Mesenteric fat pad (tissue), 1 donor: ENCODE measurements around the gene KAZN. TPM values are rescaled to one million over a fixed set of nuclear protein-coding genes. Genes with fewer than 3 reads are reported as not detected.

Experiments used
- DNase-seq: peaks from one replicate; pipeline ENCODE4 v3.0.0-alpha.2; 2020; ENCODE audit warnings: low spot score
- total RNA-seq: library from RNA; stranded (reverse); fragmentation: NEBNext Ultra II Directional; extraction: Animal tissue kit (Norgen Biotek cat#: 25700); gene quantifications from one replicate; pipeline ENCODE4 v1.2.1, GENCODE V29; 2021
- donor health status: DM: yes; HTN: yes; CAD: no.

Gene KAZN
- total RNA-seq, 1 donor from 2014 or later = 26.9 TPM

DNA sequence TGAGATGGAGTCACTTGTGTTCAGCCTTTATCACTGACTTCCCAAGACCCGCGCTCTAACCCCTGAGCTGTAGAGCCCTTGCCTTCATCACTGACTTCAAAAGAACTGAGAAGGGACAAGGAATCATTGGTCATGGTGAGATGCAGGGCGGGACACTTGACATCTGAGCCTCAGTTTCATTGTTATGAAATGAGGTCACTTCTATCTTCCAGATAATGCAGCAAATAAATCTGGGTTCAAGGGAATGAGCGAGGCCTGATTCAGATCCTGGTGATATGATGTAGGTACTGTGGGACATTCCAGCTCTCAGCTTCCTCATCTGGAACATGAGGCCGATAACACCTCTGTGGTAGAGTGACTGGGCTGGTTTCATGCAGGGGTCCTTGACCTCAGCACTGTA, 13.8 kb downstream of the KAZN start:
- no peak for DNase-seq

DNA sequence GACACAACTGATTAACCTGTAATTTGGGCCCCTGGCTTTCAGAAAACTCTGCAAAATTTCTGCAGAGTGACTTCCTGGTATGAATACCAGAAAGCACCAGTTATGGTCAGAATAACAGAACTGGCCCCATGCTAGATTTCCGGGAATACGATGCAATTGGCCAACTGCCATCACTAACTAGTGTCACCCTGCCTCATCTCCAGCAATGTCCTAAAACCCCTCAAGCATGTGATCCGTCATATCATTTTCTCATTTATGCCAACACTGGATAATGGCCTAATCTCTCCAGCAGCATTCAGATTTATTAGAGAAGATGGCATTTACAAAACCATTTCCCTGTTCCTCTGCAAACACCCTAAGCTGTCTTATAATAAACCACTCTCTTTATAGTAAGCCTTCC, 15.4 kb downstream of the KAZN start:
- DNase-seq = no peak

GRCh38 chr1:14614341-14614740, 15.9 kb downstream of the KAZN start:
- no peak for DNase-seq

GRCh38 chr1:14615549-14616218, 17.2 kb downstream of the KAZN start:
- no peak for DNase-seq

GRCh38 chr1:14616632-14617396, 18.3 kb downstream of the KAZN start:
- no peak for DNase-seq

DNA sequence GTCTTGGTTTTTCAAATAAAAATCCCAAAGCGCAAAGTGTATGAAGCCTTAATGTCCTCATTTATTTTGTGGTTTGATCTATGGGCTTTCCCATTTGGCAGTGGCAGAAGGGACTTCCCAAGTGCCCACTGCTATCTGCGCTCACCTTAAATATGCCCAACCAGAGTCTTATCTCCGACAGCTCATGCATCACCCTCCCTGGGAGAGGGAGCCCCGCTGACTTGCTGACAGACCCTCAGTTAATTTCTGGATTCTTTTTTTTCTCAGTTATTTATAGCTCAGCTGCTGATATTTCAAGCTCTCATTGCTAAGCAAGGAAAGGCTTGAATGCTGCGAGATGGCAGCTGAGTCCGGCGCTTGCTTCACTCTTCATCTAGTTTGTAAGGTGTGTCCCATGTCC, 19.3 kb downstream of the KAZN start:
- DNase-seq = no peak

DNA sequence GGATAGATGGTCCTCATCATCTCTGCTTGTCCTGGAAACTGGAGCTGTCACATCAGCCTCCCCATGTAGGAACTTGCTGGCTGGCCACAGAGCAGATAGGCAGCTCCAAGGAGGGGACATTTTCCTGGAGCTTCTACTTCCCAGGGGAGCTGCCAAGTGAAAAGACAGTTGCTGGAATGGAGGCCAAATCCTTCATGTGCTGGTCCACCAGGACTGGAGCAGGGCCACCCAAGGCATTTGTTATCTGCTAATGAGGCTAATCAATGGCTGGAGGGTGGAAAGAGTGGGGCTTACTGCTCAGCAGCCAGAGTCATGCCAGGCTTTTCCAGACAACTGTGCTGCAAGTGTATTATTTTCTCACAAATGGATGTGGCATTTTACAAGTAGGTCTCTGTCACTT, 22.5 kb downstream of the KAZN start:
- DNase-seq = no peak

GRCh38 chr1:14623090-14623489, 24.6 kb downstream of the KAZN start:
- DNase-seq = no peak

- DNase-seq = no peak
Observed at GRCh38 chr1:14624941-14625340, 26.5 kb downstream of the KAZN start.

GRCh38 chr1:14625572-14625971, 27.1 kb downstream of the KAZN start:
- DNase-seq = no peak

- DNase-seq = no peak
Observed at GRCh38 chr1:14625996-14626395, 27.5 kb downstream of the KAZN start.

DNA sequence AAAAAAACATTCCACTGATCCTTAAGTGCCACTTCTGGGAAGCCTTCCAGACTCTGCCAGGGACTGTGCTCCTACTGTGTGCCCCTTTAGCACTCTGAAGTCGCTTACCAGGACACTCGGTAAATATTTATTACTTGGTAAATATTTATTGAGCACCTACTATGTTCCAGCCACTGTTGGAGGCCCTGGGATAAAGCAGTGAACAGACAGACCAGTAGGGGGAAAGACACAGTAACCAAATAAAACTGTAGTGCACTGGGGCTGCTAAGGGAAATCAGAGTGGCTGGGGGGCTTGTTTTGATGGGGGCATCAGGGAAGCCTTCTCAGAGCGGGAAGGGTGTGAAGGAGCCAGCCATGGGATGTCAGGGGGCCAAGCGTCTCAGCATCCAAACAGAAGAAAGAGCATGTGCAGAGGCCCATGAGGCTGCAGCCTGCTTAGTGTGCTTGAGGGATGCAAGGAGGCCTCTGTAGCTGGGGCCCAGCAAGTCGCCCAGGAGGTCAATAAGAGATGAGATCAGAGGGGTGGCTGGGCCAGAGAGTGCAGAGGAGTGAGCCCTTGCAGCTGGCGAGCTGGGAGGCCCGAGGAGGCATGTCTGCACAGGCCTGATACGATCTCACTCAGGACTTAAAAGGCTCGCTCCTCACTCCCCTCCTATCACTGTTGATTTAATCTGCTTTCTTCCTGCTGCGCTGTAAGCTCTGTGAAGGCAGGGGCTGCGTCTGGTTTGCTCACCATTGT, 28.6 kb downstream of the KAZN start:
- no peak for DNase-seq

GRCh38 chr1:14627608-14628489, 29.4 kb downstream of the KAZN start:
- no peak for DNase-seq

- DNase-seq = no peak
Observed at GRCh38 chr1:14629363-14630014, 31.0 kb downstream of the KAZN start.

- DNase-seq = no peak
Observed at GRCh38 chr1:14630986-14631385, 32.5 kb downstream of the KAZN start.

GRCh38 chr1:14631421-14631820, 32.9 kb downstream of the KAZN start:
- no peak for DNase-seq

DNA sequence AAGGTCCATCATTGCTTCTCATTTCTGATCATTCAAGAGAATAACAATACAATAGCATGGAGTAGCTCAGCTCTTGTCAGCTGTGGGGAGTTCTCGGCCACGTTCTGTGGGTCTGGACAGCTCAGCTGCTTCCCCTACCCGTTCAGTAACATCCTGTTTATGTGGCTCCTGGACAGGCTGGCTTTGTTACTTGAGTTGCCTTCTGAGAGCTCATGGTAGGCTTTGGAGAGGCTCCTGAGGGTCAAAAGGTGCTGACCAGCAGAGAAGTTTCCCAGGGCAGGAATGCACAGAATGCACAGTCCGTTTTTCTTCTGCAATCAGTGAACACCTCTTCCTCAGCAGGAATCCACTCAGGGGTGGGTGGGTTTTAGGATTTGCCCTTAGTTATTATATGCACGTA, 36.0 kb downstream of the KAZN start:
- DNase-seq = no peak

GRCh38 chr1:14635421-14635820, 36.9 kb downstream of the KAZN start:
- no peak for DNase-seq

- no peak for DNase-seq
Observed at GRCh38 chr1:14636897-14637632, 38.6 kb downstream of the KAZN start.
